GM03348 (cell line): ENCODE data around the gene CMSS1.

Source experiments
- DNase-seq: peaks from one replicate; pipeline ENCODE4 v3.0.0; 2012; ENCODE audit warnings: low spot score

Gene CMSS1

DNA sequence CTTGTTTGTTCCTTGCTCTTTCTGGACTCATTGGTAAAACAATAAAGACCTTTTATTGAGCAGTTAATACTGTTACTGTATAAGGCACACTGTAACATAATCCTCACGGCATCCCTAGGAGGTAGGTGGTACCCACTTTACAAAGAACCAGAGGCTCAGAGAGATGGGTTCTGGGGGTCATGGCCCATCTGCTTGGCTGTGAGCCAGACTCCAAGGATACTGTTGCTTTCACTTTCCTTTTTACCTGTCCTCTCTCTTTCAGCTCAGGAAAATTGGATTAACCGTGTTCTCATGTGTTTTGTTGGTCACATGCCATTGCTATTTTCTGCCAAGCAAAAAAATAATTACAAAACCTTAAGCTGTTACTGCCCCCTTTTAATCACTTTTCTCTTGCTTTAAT, 331.5 kb downstream of the CMSS1 start:
- no peak for DNase-seq

GRCh38 chr3:100149713-100150415, 332.2 kb downstream of the CMSS1 start:
- no peak for DNase-seq

DNA sequence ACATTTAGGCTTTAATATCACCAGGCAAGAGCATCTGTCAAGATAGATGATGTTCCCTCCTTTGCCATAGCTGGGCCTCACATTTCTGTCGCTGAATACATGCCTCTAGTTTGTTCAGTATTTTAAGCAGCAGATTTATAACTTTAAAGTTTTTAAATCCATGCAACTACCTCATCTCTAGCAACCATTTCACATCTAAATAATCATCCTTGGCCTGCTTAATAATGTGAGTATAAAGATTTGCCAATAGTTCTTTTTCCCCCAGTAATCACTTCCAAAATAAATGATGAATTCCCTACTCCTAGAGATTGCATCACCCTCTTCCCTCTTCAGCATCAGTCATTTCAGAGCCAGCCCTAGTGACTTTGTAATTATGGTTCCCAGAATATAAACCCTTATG, 332.8 kb downstream of the CMSS1 start:
- peak; percentile 66 for DNase-seq

GRCh38 chr3:100151024-100151707, 333.5 kb downstream of the CMSS1 start:
- no peak for DNase-seq

DNA sequence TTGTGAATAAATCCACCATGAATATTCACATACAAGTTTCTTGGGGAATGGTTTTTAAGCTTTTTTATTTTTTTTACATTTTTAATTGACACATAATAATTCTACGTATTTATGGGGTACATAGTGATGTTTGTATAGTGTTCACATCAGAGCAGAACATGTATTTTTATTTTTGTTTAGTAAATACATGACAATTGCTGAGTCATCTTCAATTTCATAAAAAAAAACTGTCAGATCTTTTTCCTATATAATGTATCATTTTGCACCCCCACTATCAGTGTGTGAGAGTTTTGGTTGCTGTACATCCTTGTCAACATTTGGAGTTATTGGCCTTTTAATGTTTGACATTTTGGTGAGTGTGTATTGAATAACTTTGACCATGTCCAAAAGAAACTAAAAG, 336.5 kb downstream of the CMSS1 start:
- no peak for DNase-seq

DNA sequence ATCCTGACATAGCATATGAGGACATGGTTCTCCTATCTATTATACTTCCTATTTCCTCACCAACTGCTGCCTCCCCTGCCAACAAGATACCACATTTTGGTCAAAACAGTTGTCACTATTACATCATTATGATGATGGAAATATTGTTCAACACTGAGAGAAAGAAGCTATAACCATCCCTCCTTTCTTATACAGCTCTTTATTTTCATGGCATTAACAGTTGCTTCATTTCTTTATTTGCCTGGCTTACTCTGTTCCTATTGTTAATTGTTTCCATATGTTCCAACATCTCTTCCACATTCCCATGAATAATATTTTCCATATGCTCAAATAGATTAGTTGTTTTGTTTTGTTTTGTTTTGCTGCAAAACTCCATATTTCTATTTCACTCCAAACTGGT, 337.5 kb downstream of the CMSS1 start:
- peak; percentile 21 for DNase-seq

DNA sequence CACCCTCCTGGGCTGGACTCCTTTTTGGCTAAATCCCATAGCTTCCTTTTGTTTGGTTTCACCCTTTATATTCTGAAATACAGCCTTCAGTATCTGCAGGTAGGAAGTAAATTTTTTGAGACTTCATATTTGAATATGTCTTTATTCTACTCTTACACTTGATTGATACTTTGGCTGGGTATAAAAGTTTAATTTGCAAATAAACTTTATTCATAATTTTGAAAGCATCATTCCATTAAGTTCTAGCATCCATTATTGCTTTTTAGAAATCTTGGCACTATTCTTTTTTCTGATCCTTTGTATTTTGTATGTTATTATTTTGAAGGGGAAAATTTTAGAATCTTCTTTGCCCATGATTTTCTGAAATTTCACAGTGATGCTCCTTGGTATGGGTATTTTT, 337.9 kb downstream of the CMSS1 start:
- DNase-seq, result no peak

- no peak for DNase-seq
Measured at GRCh38 chr3:100157685-100158084, 340.0 kb downstream of the CMSS1 start.

DNA sequence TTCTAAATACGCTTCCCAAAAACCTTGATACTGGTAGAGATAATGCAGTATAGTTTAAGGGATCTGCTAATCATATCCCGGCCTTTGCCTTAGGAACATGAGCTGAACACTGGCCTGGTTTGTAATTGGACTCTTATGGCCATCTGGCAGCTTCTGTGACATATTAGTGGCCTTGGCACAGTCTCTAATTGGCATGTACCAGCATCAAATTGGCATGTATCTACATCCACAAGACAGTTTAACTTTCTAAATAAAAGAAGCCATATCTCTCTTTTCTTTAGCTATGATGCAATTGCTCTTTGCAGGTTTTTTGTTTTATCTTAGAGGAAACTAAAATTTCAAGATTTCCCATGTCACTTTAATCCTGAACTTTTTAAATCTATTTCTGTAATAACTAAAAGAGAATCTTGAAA, 341.3 kb downstream of the CMSS1 start:
- no peak for DNase-seq

DNA sequence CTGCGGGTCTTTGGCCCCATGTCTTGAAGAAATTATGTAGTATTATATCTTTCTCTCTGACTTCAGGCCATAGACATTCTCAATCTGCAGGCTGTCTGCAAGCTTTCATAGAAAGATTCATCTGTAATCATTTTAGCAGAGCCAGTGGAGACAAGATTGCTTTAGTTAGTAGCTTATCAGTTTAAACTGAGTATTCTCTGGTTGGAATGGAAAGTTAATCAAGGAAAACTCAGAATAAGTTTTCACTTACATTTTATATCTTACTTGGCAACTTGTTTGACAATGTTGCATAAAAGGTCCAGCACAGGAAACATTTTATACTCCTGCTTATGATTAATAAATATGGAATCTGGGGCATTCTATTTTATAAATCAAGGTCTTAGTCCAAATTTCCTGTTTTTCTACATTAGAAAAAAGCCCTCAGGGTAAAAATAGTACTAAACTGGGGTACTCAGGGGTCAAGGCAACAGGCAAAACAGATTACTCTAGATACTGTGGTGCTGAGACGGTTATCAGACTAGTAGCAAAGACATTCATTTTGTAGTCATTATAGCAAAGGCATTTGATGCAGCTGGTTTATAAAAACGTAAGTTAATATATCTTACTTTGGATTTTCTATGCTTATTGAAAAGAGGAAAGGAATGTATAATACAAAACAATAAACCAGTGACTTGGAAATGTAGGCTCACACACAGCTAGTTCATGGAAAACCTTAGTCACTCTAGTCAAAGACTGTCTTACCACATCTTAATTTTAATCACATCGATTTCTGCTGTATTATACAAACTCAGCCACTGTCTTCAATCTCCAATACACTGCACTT, 341.9 kb downstream of the CMSS1 start:
- peak; percentile 53 for DNase-seq

GRCh38 chr3:100160521-100160920, 342.9 kb downstream of the CMSS1 start:
- DNase-seq, result peak; percentile 24

- DNase-seq, result no peak
Measured at GRCh38 chr3:100163787-100164186, 346.1 kb downstream of the CMSS1 start.

DNA sequence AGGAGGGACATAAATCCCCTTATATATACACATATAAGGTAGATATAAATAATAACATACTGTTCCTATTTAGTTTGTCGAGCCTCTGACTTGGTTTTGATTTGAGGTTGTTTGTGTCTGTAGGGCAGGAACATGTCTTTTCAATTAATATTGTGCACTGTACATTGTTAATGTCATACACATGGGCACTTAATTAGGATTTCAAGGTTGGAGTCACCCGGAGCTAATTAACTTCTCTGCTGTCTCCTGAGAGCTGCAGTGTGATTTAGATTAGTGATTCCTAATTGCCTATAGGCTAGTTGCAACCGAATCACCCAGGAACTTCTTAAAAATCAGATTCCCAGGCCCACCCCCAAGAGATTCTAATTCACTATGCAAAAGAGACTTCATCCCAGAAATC, 347.1 kb downstream of the CMSS1 start:
- DNase-seq, result no peak

DNA sequence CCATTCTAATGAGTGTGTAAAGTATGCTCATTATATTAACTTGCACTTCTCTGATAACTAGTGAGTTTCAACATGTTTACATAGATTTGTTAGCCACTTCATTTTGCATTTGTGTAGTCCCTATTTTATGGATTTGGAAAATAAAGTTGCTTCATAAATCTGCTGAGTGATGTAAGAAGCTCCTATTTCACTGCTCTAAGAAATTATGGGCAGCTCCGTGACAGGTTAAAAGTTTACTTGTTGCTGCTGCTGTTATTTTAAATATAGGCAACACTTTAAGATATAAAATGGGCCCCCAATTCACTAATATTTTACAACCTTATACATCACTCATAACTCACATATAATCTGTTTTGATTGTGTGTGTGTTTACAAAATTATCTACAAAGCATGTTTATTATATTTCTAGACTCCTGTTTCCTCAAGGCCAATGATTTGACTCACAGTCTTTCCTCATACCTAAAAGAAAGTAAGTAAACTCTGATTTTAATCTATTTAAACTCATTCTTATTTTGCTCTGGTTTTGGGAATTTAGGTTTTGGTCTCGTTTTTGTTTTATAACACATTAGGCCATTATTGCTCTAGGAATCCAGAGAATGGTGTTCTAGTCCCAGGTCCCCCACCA, 348.4 kb downstream of the CMSS1 start:
- no peak for DNase-seq

- no peak for DNase-seq
Measured at GRCh38 chr3:100169201-100169920, 351.7 kb downstream of the CMSS1 start.

DNA sequence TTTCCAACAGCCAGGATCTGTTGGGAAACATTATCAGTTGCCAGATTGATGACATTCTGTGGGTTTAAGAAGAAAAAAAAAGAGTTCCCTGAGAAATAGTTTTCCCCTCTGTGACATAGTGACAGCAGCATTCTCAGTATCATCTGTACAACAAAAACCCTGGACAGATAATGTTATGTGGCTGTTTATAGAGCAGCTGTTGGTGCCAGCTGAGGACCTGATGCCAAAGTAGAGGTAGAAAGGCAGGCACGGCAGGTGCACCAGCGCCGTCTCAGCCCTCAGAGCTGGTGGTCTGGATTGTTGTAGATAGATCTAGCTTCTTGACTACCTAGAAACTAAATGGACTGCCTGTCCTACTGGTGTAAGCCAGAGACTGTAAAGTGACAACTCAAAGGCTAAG, 352.8 kb downstream of the CMSS1 start:
- no peak for DNase-seq

DNA sequence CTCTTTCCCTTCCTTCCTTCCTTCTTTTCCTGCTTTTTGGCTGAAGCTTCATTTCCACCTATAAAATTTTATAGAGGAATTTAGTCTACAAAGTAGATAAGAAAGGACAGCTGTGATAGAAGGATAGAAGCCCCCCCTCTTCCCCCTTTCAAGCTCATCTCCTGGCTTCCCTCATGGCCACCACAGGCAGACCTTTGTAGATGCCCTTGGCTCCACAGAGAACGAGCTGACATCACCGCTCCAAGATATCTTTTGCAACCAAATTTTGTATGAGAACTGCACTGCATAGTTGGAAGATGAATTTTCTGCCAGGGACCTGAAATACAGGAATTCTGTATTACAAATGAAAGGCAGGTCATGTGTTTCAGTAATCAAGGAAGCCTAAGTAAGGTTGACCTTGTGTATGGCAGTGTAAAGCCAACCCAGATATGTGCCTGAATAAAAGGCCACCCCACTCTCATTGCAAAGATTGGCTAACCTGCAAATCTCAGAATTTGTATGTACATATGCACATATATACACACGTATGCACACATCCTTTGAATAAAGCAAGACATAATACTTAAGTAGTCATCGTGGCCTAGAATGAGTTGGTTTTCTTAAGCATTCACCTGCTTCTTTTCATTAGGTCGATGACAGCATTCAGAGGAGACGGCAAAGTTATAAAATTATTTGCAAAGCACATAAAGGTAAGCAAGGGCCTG, 353.7 kb downstream of the CMSS1 start:
- no peak for DNase-seq

- no peak for DNase-seq
Measured at GRCh38 chr3:100173961-100174360, 356.3 kb downstream of the CMSS1 start.

- no peak for DNase-seq
Measured at GRCh38 chr3:100175637-100176280, 358.1 kb downstream of the CMSS1 start.

GRCh38 chr3:100179692-100180349, 362.2 kb downstream of the CMSS1 start:
- DNase-seq, result no peak
